Stimulated activated naive CD8-positive, alpha-beta T cell treated with anti-CD3 and anti-CD28 coated beads, Interleukin-15, Interleukin-2, amounts not matched to agents 100 U/mL and 50 U/mL, for 24 hours (primary cell): ENCODE data around the gene FAM162A.
"Not testable (repeated sequence)": the region's sequence is repeated elsewhere in the genome, so short reads cannot be mapped to it uniquely, and the experiment has no call there.

ENCODE experiments used
- ATAC-seq: fragments of 150-1000 bp; cut with Tn5 transposase; one replicate; pipeline ENCODE4 v1.10.0; 2021
- DNase-seq: peaks from one replicate; pipeline ENCODE4 v3.0.0; 2021

The FAM162A gene, protein sequence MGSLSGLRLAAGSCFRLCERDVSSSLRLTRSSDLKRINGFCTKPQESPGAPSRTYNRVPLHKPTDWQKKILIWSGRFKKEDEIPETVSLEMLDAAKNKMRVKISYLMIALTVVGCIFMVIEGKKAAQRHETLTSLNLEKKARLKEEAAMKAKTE

DNA sequence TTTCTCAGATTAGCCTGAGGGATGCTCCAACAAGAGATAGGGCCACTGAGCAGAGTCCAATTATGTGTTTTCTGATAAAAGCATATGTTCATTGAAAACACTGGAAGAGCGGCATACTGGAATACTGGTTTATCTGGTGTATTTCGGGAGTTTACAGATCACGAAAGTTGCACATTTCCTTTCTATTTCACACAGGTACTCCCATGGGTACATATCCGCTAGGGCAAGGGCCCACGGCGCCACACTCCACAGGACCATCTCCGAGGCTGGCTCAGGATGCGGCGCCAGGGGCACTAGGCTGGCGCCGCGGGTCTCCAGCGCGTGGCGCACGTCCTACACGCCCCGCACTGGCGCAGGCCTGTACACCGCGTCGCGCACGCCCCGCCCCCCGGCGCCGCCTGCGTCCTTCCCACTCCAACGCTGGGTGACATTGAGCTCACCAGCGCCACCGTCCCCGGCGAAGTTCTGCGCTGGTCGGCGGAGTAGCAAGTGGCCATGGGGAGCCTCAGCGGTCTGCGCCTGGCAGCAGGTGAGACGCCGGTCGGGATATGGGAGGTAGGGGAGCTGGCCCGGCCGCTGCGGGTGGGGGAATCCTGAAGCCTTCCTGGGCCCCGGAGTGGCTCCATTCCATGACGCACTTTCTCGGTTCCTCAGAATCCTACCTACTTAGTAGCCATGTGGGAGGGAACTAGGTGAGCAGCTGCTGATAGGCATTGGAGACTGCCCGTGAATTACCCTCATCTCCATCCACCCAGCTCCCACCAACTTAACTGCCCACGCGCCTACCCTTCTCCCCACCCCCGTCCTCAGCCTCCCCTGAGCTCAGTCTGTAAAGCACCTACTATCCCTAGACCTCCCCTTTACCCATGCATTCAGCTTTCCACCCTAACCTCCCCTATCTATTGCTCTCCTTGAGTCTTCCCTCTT lies at the start of gene FAM162A:
TSS of gene FAM162A (plus strand) at position 412 of the 927 bp plus-strand sequence. CDS start at position 496, 84 bp downstream.
- ATAC-seq (peak; percentile 95), DNase-seq (peak; percentile 94)

DNA sequence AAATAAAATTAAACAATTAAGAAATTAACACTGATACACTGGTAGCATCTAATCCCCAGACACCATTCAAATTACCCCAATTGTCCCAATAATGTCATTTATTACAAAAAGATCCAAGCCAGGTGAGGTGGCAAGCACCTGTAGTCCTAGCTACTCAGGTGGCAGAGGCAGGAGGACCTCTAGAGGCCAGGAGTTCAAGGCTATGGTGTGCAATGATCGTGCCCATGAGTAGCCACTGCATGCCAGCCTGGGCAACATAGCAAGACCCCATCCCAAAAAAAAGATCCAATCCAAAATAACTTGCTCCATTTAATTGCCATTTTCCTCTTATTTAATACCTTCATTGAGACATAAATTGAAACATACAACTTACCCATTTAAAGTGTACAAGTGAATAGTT lies 41.2 kb upstream of the FAM162A start:
- DNase-seq (no peak), ATAC-seq (no peak)

DNA sequence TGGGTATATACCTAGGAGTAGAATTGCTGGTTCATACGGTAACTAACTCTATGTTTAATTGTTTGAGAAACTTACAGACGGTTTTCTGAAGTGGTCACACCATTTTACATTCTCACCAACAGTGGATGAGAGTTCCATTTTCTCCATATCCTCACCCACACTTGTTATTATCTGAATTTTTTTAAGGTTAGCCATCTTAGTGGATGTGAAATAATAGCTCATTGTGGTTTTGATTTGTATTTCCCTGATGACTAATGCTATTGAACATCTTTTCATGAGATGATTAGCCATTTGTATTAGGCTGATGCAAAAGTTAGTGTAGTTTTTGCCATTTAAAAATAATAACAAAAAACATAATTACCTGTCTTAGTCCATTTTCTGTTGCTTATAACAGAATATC lies 40.3 kb upstream of the FAM162A start:
- no peak for DNase-seq
- ATAC-seq: no peak

DNA sequence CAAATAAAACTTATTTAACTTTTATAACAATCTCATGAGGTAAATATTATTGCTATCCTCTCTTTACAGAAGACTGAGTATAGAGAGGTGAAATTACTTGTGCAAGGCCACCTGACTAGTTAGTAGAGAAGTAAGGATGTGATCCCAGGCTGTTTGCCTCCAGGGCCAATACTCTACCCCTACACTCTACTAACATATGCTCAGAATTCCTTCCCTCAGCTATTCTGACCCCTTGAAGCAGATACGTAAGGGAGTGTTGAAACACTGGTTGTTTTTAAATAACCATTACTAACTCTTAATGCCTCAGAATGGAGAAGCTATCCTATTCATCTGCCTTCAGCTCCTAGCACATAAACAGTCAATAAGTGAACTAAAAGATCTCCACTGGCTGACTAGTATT lies 34.8 kb upstream of the FAM162A start:
- DNase-seq: no peak
- no peak for ATAC-seq

DNA sequence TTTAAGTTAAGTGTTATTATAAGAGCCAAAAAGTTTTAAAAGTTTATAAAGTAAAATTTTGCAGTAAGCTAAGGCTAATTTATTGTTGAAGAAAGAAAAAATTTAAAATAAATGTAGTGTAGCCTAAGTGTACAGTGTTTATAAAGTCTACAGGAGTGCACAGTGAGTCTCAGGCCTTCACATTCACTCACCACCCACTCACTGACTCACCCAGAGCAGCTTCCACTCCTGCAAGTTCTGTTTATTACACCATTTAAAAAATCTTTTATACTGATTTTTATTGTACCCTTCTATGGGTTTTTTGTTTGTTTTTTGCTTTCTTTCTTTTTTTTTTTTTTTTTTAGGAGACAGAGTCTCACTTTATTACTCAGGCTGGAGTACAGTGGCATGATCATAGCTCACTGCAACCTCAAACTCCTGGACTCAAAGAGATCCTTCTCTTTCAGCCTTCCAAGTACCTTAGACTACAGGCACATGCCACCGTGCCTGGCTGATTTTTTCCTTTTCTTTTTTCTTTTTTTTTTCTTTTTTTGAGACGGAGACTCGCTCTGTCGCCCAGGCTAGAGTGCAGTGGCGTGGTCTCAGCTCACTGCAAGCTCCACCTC lies 33.1 kb upstream of the FAM162A start:
- ATAC-seq (no peak), DNase-seq (no peak)

DNA sequence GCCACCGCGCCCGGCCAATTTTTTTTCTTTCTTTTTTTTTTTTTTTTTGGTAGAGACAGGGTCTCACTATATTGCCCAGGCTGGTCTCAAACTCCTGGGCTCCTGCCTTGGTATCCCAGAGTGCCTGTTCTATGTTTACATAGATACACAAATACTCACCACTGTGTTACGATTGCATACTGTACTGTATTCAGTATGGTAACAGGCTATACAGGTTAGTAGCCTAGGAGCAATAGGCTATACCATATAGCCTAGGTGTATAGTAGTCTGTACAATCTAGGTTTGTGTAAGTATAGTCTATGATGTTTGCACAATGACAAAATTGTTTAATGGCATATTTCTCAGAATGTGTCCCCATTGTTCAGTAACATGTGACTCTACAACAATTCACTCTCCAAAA lies 32.4 kb upstream of the FAM162A start:
- no peak for DNase-seq
- no peak for ATAC-seq

DNA sequence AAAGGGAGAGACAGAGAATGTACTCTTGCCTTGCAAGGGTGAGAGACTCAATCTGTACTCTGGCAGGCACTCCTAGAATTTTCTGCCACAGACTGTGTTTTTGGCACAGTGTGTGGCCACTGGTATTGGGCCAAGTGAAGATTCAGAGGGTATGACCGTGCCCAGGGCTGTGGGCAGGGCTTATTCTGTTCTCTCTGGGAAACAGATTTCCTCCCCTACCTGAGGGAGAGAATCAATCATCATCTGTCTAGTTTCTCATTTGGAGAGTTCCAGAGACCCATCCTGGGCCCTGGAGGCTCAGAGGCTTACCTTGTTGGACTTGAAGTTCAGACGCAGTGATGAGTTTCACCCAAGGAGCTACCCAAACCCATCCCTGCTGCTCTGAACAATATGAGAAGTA lies 30.8 kb upstream of the FAM162A start:
- ATAC-seq: no peak
- no peak for DNase-seq

DNA sequence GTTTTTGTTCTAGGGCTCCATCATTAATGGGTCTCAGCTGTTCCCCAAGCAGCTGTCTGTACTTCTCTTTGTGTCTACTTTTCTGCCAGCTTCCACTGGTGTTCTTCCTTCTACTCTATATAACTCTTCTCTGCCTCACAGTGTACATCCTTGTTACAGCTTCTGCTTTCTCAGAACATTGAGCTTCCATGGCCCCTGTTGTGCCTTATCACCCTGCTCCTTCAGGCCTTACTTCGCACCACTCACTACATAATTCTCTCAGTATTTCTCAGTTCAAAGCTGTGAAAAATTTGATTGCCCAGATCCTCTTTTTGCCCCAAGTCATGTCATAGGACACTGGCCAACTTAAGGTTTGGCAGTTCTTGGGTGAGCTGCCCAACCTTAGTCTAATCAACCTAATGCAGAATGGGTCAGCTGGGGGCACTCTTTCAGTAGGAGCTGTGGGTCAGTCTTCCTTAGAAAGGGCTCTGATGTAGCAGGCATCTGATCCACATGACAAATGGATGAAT lies 30.0 kb upstream of the FAM162A start:
- no peak for DNase-seq
- no peak for ATAC-seq

DNA sequence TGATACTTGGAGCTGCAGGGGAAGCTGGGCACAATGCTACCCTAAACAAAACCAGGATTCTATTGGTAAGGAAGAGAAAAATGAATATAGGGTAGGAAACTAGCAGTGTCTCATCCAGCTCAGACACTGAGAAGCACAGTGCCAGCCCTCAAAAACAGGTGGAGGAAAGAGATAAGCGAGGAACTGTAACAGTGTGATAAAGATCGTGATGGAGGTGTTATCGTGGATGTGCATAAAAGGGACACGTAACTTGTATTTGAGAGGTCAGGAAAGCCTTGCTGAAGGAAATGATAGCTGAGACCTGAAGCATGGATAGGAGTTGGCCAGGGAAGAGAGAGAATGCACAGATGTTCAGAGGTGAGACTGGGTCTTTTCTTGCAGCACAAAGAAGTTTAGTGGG lies 28.4 kb upstream of the FAM162A start:
- no peak for ATAC-seq

DNA sequence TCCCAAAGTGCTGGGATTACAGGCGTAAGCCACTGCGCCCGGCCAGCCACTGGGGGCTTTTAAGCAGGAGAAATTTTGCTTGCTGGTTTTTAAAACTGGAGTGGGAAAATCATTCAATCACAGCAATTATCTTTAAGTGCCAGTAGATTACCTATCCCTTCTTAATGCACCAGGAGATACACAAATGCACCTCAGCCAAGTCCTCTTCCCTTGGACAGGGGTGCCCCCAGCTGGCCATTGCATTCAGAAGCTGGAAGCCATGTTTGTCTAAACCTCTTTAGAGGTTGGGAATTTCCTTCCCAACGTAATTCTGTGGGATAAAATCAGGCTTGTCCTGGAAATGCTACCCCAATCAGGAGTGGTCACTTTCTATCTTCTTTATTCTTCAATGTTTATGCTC lies 27.6 kb upstream of the FAM162A start:
- ATAC-seq: no peak
- DNase-seq: peak; percentile 25

More for the DNA sequence above, 28.4 kb upstream of the FAM162A start:
- DNase-seq: no peak

DNA sequence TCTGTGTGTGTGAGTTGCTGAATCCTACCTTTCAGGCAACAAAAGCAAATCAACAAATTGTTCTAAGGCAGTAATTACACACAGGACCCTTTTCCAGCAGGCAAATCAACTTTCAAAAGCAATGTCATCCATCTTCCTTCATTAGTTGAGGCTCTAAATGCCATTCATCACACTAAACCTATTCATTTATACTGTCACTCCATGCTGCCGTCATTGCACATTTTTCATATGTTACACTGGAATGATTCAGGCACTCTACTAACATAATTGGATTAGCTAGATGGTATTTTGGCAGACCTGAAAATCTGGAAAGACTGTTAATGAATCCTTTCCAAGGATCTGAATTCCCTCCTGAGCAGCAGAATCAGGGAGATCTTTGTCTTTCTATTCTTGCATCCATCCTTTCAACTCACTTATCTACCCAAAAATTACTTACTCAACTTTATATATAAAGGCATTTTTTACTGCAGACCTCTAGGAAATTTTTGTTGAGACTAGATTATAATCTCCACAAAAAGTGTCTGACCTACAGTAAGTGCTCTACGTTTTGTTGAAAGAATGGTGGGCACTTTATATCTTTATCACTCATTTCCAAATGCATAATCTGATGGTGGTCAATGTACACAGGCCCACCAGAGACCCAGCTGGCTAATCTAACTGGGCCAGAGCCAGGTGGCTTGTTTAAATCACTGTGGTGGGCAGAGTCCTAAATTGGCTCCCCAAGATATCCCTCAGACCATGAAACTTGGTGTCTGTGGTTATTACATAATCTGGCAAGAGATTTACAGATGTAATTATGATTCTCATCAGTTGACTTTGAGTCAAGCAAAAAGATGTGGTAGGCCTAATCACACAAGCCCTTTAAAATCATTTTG lies 25.9 kb upstream of the FAM162A start:
- ATAC-seq (no peak), DNase-seq (no peak)

DNA sequence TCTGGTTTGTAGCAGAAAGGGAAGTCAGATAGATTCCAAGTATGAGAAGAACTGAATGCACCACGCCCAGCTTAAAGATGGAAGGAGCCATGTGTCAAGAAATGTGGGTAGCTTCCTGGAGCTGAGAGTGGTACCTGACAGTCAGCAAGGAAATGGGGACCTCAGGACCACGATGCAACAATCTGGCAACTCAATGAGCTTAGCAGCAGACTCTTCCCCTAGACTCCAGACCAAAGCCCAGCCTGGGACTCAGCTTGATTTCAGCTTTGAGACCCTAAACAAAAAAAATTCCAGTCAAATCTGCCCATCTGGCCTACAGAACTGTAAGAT lies 25.3 kb upstream of the FAM162A start:
- DNase-seq (no peak), ATAC-seq (no peak)

DNA sequence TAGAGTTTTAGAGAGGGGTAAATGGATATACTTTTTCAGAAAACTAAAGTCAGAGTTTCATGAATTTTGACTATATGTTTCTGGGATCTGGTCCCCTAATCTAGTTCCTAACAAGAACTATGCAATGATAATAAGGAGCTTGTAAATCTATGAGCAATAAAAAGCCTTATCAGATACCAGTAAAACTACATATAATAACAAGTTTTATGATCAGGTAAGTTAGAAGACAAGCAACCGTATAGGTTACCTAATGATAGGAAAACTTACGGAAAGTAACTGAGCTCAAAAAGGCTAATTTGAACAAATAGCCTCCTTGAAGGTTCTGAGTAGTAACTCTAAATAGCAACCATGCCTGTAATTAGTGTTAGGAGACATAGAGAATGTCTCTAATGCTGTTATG lies 22.0 kb upstream of the FAM162A start:
- no peak for DNase-seq

DNA sequence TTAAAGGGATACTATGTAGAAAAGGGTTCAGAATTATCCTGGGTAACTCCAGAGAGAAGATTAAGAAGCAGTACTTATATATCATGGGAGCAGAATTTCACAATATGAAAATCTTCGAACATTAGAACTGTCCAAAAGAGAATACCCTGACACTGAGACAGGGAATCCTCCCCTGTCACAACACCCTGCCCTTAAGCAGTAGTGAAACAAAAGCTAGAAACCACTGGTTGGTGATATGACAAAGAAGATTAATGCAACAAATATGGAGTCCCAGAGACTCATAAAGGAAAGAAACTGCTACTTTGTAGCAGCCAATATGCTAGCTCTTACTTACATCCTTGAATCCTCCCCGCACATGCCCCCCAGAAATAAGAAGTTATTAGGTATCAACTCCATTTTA lies 19.5 kb upstream of the FAM162A start:
- ATAC-seq (no peak), DNase-seq (no peak)

More for the DNA sequence above, 22.0 kb upstream of the FAM162A start:
- no peak for ATAC-seq

DNA sequence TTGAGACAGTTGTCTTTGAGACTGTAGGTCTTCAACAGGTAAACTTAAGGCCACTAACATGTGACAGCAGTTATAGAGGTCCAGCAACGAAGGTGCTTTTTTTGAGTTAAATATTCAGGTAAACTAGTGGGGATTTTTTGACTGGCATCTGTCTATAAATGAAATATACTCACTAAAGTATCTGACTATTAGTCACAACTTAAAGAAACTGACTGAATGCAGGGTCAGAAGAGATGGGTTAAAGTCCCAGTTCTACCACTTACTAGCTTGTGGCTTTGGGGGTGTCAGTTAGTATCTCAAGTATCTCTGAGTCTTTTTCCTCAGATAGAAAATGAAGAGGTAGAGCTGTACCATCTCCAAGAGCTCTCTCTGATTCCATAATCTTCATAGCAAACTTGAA lies 18.9 kb upstream of the FAM162A start:
- no peak for ATAC-seq
- no peak for DNase-seq

DNA sequence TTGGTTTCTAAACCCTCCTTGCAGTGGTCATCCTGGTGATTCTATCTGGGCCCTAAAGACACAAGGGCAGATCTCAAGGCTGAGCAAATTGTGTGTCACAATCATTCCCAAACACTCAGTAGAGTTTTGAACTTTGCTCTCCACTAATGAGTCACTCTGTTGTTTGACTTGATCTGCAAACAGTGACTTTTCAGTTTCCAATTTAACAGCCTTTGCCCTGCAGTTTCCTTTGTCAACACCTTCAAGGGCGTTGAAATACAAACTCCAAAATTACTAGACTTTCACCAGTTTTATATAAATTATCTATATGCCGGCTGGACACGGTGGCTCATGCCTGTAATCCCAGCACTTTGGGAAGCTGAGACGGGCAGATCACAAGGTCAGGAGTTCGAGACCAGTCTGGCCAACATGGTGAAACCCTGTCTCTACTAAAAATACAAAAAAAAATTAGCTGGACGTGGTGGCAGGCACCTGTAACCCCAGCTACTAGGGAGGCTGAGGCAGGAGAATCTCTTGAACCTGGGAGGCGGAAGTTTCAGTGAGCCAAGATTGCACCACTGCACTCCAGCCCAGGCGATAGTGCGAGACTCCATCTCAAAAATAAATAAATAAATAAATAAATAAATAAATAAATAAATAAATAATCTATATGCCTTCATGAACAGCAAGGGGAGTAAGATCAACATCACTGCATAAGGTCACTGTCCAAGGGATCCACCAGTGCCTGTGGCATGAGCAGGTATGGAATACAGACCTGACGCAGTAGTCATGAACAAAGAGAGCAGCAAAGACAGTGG lies 18.2 kb upstream of the FAM162A start:
- ATAC-seq: peak; percentile 63
- not testable (repeated sequence) for DNase-seq

DNA sequence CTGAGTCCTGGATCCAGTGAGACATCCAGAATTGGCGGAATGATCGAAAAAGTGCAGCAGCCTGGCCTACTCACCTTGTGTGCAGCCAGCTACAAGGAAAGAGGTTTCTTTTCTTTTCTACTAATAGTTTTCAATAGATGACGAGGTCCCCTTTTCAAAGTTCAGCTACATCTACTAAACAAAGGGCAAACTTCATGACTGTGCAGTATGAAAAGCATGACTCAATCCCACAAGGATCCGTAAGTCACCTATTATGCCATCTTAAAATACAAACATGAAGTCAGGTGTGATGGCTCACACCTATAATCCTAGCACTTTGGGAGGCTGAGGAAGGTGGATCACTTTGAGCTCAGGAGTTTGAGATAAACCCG lies 17.6 kb upstream of the FAM162A start:
- ATAC-seq (no peak), DNase-seq (no peak)

DNA sequence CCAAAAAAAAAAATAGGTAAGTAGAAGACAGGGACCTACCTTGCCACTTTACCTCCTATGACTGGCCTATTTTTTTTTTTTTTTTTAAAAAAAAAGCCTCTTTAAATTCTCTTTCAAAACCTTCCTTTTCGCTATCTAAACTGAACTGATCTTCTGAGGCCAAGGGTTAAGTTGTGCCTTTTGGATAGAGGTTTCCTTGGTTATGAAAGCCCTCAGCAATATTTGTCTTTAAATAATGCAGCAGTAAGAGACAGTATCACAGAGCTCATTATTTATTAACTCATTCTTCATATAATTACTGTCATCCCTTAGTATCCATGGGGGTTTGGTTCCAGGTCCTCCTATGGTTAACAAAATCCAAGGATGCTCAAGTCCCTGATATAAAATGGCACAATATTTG lies 9.9 kb upstream of the FAM162A start:
- ATAC-seq (no peak), DNase-seq (no peak)

DNA sequence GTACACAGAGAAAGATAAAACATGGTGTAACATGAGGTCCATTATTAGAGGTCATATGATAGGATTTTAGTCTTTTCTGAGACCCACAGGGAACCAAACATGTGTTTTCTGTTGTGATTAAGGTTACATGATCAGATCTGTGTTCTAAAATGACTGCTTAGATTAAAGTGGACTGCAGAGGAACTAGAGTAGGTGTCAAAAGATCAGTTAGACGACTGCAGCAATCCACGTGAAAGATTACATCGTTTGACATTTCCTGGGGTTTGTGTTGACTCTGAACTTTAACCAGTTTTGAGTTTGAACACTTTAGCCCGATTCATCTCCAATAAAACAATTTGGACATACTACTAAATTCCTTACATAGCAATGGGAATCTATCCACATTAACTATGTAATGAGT lies 6.0 kb upstream of the FAM162A start:
- no peak for ATAC-seq
- DNase-seq: no peak

DNA sequence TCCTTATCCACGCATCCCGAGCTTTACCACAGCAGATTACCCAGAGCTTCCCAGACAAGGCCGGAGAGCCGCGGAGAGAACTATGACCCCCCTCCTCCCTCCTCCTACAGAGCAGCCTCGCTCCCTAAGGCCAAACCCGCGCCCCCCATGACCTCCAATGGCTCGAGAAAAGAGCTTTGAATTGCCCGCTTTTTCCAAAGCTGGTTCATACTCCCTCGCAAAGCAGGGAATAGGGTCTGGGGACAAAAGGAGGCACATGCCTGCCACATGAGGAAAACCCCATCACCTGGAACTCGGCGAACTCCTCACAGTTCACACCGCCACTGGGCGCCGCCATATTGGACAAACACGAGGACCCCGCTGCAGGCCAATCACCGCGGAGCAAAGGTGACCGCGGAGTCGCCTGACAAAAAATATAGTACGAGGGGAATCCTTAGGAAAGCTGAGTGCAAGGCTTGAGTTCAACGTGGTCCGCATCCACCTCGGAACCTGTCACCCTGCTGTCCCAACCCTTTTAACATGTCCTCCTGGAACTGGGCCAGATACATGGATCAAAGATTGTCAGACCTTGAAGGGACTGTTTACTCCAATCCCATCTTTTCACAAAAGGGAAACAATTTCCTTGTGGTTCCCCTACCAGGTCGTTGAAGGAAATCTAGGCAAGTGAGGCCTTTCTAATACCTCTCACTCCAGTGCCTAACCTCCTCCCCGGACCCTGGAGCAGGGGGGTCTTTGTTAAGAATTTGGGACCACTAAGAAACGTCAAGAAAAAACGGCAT lies 905 bp upstream of the FAM162A start, which contains the start of gene MIX23:
TSS of gene MIX23 (minus strand) at position 344 of the 779 bp plus-strand sequence. CDS start at position 337, 7 bp downstream.
- ATAC-seq: peak; percentile 39
- peak; percentile 91 for DNase-seq

DNA sequence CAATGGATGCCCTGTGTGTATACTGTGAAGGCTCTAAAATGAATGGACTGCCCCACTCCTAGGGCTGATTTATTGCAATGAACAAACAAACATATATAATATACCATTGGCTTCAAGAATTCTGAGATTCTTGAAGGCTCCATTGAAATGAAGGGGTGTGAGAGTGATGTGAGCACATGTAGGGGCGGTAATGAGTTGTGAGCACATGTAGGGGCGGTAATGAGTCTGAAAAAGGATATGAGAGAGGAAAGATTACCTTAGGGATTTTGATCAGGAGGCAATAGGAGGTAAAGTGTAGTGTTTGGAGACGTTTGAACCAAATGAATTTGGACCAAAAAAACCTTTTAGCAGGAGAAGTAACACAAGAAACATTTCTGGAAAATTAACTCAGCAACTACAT lies 3.7 kb downstream of the FAM162A start:
- DNase-seq: no peak
- no peak for ATAC-seq
